22Rv1 (cell line): ENCODE measurements around the gene CFAP92.

Experiments
- CTCF ChIP-seq: fragments of 450-650 bp; IDR thresholded peaks from 2 replicates; pipeline ENCODE4 v1.5.1; 2017; ENCODE audit warnings: mild to moderate bottlenecking
- ZFX ChIP-seq: fragments of 450-650 bp; IDR thresholded peaks from 2 replicates; pipeline ENCODE4 v1.6.1; 2017; ENCODE audit warnings: antibody characterized with exemption, borderline replicate concordance

- TF ChIP-seq CTCF (no peak), ZFX (no peak)
These were observed 115.8 kb downstream of the CFAP92 start for GRCh38 chr3:128878011-128878457.
